HG03558 (cell line): ENCODE measurements around the gene CMA1.
"Not testable (repeated sequence)": the region's sequence is repeated elsewhere in the genome, so short reads cannot be mapped to it uniquely, and the experiment has no call there.

Experiments used
- ATAC-seq: cut with Tn5 transposase; IDR thresholded peaks from one replicate; pipeline ENCODE4 v1.9.1; 2021; ENCODE audit warnings: moderate number of reproducible peaks; ENCODE audit not compliant: unreplicated experiment; ENCODE audit errors: extremely low read depth

The CMA1 gene

GRCh38 chr14:24470450-24470849 lies 37.6 kb downstream of the CMA1 start:
- ATAC-seq, result not testable (repeated sequence)

- ATAC-seq, result no peak
Measured at GRCh38 chr14:24465805-24466204, 42.3 kb downstream of the CMA1 start.

- no peak for ATAC-seq
Measured at GRCh38 chr14:24465368-24465767, 42.7 kb downstream of the CMA1 start.

GRCh38 chr14:24463884-24464785 lies 43.9 kb downstream of the CMA1 start:
- ATAC-seq, result no peak

- no peak for ATAC-seq
Measured at GRCh38 chr14:24463017-24463883, 44.8 kb downstream of the CMA1 start.

GRCh38 chr14:24461336-24461735 lies 46.7 kb downstream of the CMA1 start:
- ATAC-seq, result no peak

- no peak for ATAC-seq
Measured at GRCh38 chr14:24459331-24459730, 48.7 kb downstream of the CMA1 start.

GRCh38 chr14:24458736-24459135 lies 49.3 kb downstream of the CMA1 start:
- no peak for ATAC-seq

GRCh38 chr14:24456980-24457379 lies 51.1 kb downstream of the CMA1 start:
- no peak for ATAC-seq
